Renal cortex interstitium (tissue), 11 donors: Measurements from ENCODE around the gene FAM120B. TPM values are rescaled to one million over a fixed set of nuclear protein-coding genes. Genes with fewer than 3 reads are reported as not detected.
"Not testable (repeated sequence)": the region's sequence is repeated elsewhere in the genome, so short reads cannot be mapped to it uniquely, and the experiment has no call there.

Experiments
- DNase-seq, 11 donors: peaks; one replicate each; pipeline ENCODE4 v3.0.0-alpha.2; 2013; ENCODE audit warnings: low read depth in 9 of 11, low spot score in 4 of 11; ENCODE audit errors: extremely low read depth in 1 of 11
- polyA plus RNA-seq, 3 donors: library from polyadenylated mRNA; unstranded; fragments of 120-200 nt; gene quantifications; one replicate each; pipeline ENCODE4 v1.2.1, GENCODE V29; 2013; ENCODE audit not compliant: insufficient read length in 3 of 3

Gene FAM120B
- polyA plus RNA-seq, 3 donors = 36.9 to 37.8 (median 37.3) TPM

DNA sequence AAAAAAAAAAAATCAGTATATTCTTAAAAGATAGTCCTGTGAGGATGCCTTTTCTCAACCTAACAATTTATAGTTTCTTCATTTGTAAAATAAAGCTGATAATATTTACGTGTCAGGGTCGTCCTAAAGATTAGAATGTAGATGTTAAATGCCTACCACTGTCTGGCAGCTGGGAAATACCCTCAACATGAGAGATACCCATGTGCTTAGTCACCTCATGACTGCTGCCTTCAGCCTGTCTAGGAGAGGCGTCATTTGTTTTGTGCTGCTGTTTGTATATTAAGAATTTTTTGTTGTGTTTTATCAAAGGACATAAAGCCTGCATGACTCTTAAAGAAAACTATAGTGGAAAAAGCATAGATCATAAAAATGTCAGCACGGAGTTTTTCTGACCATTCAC lies 9.5 kb downstream of the FAM120B start:
- no peak for DNase-seq

DNA sequence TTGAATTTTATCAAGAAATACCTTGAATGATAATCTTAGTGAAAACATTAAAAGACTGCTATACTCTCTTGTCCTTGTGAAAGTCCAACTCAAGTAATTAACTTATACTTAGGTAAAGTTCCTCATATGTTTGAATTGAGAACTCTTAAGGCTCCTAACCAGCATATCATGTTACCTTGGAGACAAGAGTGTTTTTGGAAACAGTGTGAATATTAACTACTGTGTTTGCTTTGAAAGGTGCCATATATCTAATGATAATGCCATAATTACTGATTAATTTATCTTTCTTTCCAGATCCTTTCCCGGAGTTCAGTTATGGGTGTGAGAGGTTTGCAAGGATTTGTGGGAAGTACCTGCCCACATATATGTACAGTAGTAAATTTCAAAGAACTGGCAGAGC lies 10.5 kb downstream of the FAM120B start:
- no peak for DNase-seq

DNA sequence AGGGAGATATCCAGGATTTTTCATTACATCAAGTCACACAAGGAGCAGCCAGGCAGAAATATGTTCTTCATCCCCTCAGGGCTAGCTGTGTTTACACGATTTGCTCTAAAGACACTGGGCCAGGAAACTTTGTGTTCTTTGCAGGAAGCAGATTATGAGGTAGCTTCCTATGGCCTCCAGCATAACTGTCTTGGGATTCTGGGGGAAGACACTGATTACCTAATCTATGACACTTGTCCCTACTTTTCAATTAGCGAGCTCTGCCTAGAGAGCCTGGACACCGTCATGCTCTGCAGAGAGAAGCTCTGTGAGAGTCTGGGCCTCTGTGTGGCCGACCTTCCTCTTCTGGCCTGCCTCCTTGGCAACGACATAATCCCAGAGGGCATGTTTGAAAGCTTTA lies 11.2 kb downstream of the FAM120B start:
- no peak for DNase-seq

DNA sequence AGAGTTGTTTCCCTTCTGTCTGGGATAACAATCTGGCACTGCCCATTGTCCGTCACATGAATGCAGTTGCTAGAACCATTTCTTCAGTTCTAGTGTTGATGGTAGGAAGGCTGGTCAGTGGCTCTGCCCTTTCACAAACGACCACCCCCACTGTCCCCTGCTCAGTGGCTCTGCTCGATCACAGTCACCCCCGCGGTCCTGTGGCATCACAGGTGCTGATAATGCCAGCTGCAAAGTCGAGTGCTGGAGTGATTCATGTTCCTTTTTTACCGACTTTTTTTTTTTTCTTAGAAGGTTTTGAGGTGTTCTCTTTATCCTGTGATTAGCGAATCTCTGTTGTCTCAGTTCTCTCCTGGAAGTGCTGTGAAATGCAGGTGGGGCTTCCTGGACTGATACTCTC lies 22.8 kb downstream of the FAM120B start:
- DNase-seq = no peak

DNA sequence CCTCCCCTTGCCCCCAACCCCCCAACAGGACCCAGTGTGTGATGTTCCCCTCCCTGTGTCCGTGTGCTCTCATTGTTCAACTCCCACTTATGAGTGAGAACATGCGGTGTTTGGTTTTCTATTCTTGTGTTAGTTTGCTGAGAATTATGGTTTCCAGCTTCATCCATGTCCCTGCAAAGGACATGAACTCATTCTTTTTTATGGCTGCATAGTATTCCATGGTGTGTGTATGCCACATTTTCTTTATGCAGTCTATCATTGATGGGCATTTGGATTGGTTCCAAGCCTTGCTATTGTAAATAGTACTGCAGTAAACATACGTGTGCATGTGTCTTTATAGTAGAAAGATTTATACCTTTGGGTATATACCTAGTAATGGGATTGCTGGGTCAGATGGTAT lies 28.6 kb downstream of the FAM120B start:
- not testable (repeated sequence) for DNase-seq

DNA sequence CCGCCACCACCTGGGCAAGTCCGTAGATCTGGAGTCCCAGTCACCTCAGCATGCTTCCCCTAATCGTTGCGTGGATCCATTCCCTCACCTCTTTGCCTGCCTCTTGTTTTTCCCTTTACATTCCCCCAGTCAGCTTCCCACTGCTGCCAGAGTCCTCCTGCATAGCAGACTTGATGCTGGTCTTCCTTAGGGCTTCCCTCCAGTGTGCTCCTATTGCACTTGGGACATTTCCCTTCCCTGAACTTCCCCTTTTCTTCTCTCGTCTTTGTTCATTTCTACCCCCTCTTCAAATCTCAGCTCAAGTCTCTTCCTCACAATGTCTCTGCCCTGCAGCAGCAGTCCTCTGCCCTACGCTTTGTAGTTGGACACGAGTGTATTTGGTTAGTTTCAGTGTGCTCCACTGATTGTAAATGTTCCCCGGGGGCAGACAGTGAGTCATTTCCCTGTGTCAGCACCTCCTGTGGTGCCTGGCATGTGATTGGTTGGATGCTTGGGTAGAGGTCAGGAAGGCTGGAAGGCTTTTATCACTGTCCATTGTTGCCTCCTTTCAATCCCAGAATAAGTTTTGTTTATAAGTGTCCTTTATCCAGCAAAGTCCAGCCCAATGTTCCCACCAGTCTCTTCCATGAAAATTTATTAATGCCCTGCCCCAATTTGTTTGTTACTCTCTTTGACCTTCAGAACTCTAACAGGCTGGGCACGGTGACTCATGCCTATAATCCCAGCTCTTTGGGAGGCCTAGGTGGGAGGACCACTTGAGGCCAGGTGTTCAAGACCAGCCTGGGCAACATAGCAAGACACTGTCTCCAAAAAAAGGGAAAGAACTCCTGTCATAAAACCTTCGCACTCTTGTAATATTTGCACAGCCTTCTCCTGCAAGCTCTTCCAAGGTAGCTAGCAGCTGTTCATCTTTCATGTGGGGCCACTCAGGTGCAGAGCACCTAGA lies 38.3 kb downstream of the FAM120B start:
- DNase-seq = no peak

DNA sequence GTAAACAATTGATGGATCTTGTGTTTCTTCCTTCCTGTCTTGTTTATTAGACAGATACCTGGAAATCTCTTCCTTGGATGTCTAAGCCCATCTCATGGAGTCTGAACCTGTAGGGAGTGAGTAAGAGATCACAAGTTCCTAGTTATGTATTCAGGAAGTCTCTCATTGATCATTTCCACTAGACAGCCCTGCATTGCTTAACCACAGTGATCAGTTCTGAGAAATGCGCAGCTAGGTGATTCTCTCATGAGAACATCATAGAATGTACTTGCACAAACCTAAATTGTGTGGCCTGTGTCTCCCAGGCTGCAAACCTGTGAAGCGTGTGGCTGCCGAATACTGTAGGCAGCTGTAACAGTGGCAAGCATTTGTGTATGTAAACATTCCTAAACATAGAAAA lies 39.1 kb downstream of the FAM120B start:
- DNase-seq = no peak

DNA sequence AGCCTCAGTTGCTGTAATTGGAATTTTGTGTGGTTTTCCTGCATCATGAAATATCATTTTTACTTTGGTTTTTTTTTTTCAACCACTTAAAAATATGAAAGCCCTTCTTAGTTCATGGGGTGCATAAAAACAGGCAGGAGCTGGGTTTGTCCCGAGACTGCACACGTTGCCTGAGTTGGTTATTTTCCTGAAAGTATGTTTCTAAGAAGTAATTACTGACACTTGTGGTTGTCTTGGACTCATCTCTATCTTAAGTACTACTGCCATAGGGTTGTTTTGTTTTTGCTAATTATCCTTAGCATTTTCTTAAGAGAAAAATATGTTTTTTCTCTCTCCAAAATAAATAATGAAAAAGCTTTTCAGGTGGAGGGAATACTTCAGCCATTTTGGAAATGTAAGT lies 40.1 kb downstream of the FAM120B start:
- DNase-seq = no peak

DNA sequence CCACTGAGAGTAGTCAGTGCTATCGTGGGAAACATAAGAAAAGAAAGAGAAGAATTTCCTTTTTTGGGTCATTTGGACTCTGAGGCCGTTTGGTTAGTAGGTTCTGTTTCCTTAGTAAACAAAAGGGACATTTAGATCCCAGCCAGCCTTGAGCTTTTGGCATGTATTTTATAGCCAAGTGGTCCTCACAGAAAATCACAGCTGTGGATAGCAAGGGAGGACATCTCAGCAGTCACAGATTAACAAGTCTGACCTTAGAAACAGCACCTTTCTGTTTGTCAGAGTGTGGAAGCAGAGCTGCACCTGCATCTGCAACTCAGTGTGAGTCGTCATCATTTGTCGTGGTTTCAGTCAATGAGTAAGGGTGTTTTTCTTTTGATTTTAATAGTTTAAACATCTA lies 40.5 kb downstream of the FAM120B start:
- no peak for DNase-seq

DNA sequence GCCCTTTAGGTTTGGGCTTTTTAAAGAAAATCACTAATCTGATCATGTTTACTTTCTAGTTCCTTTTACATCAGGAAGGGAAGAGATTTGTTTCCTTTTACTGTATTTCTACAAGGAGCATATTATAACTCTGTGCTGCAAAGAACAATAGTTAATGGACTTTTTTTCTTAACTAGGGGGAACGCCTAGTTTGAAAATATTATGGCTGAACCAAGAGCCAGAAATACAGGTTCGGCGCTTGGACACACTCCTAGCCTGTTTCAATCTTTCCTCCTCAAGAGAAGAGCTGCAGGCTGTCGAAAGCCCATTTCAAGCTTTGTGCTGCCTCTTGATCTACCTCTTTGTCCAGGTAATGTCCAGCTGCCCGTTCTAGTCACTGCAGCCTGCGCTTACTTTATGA lies 41.4 kb downstream of the FAM120B start:
- no peak for DNase-seq

DNA sequence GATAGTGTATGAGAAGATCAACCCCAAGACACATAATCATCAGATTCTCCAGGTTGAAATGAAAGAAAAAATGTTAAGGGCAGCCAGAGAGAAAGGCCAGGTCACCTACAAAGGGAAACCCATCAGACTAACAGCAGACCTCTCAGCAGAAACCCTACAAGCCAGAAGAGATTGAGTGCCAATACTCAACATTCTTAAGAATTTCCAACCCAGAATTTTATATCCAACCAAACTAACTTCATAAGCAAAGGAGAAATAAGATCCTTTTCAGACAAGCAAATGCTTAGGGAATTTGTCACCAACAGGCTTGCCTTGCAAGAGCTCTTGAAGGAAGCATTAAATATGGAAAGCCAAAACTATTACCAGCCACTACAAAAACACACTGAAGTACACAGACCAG lies 44.9 kb downstream of the FAM120B start:
- DNase-seq = not testable (repeated sequence)

DNA sequence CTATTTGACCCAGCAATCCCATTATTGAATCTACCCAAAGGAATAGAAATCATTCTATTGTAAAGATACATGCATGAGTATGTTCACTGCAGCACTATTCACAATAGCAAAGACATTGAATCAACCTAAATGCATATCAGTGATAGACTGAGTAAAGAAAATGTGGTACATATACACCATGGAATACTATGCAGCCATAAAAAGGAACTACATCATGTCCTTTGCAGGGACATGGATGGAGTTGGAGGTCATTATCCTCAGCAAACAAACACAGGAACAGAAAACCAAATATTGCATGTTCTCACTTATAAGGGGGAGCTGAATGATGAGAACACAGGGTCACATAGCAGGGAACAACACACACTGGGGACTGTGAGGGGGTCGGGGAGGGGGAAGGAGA lies 48.6 kb downstream of the FAM120B start:
- not testable (repeated sequence) for DNase-seq

DNA sequence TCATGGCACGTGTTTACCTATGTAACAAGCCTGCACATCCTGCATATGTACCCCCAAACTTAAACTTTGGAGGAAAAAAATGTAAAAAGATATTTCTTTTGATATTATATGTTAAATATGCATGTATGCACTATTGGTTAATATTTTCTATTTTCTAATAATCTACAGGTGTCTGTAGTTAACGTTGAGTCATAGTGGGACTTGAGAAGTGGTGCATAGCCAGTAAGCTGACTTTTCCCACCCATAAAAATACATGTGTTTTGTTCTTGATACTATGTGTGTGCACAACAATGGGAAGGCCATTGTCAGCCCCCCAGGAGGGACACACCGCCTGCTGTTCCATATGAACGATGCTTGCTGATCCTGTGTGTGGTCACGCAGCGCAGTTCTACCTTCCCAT lies 49.1 kb downstream of the FAM120B start:
- DNase-seq = no peak

DNA sequence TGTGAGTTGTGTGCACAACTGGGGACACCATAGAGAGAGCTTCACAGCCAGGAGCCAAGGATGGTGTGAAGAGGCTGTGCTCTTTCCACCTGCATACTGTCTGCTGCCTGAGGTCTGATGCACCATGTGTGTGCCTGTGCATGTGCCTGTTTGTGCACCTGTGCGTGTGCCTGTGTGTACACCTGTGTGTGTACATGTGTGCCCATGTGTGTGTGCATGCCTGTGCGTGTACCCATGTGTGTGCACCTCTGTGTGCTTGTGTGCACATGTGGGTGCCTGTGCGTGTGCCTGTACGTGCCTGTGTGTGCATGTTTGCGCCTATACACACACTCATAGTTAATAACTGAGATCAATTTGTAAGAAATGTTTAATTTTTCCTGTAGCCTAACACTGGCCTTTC lies 51.3 kb downstream of the FAM120B start:
- no peak for DNase-seq

DNA sequence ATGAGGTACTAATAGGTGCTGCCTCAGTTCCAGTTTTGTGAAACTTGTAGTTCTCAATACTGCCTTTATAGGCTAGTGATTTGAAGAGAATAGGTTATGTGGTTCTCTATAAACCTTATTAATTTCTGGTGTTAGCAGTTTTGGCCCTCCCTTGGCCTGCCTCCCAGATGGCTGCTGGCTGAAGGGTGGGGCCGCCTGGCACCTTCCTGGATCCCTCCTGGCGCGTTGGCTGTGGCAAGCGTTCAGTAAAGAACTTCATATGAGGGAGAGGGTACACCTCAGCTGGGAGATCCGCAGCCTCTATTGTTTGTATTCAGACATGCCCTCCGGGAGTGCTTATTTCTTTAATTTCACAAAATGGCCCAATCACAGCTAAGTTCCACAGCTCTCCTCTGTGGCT lies 51.9 kb downstream of the FAM120B start:
- DNase-seq = no peak

DNA sequence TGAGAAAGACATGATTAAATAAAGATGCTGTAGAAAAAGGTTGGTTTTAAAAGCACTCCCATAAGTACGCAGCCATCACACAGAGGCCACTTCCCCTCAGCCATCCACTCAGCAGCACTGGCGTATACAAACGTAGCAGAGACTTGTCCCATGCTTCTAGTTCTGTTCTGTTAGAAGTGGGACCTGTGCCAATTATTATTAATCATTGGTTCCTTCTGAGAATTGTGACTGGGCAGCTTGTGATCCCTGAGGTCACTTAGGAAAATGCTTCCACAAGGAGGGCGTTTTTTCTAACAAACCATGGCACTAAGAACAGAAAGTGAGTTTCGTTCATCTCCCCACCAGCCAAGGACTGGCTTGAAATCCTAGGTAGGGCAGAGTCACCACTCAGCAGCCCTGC lies 53.9 kb downstream of the FAM120B start:
- no peak for DNase-seq

DNA sequence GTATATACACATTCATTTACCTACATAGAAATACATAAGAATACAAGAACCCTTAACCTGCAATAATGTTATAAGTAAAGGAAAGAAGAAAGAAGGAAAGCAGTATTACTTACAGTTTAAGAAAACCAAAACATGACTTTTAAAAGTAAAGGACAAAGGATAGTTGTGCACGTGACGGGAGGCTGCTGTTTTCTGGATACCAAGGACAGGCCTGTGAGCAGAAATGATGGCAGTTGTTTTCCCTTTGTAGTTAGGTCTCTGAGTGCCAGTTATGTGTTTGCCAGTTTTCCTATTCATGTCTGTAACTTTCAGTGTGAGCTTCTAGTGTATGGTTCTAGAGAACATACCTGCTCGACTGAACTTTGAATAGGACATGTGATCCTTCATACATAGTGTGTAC lies 54.8 kb downstream of the FAM120B start:
- no peak for DNase-seq

DNA sequence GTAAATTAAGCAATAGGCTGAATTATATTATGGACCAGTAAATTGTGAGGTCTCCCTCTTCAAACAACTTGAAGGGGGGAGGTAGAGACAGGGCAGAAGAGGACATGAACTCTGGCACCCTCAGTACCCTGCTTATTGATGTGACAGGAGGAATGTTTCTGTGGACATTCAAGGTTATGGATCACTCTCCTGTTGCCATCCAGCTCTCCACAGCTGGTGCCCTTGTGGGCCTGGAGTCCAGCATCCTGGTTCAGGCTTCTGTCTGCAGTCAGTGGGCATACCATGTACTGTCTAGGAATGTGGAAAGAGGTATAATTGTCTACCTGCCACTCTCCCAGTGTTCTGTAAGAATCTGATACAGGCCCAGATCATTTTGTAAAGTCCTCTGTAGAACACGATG lies 55.6 kb downstream of the FAM120B start:
- DNase-seq = no peak

DNA sequence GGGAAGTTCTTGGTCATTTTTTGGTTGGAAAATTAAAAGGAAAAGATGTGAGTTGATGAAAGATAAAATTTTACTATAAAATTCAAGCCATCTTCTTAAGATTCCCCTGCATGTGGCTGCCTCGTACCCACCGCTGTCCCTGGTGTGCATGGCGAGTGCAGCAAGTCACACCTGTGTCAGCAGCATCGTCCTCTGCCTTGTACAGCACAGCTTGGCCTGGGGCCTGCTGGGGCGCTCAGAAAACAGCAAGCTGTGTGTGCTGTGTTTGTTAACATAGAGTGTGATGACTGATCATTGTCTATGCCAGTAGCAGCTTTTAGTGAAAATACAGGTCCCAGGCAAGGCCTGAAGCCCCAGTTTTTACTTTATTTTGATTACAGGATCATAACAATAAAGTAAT lies 56.7 kb downstream of the FAM120B start:
- no peak for DNase-seq

DNA sequence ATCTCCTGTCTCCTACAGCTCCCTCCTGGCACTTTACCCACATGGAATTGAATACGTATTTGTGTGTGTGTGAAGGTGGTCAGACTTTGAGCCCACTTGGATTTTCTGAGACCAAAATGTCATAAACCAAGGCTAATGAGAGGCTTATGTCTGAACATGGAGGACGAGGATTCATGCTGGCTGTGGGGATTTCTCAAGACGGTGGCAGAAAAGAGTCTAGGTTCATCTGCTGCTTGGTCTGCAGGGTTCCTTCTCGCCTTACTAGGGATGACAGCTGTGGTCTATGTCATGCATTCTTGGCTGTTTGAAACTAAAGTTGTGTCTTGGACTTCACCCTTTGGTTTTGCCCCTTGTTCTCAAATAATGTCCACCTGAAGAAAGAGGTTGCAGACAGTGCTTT lies 58.6 kb downstream of the FAM120B start:
- no peak for DNase-seq

DNA sequence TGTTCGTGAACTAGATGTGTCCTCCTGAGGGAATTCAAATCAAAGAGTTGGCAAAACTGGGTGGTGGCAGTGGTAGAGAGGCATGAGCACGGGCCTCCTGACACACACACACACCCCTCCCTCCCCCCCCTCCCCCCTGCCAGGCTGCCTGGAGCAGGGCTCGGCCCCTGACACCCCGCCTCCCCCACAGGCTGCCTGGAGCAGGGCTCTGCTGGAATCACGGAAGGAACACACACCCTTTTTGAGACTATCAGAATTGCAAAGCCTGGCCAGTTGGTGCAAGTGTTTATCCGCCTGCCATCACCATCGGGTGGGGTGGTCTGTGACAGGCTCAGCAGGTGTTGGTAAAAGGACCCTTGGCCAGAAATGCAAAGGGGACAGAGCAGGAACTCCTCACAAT lies 59.0 kb downstream of the FAM120B start:
- no peak for DNase-seq
